ENCODE data around the gene DLGAP4.

DLGAP4 gene

DNA sequence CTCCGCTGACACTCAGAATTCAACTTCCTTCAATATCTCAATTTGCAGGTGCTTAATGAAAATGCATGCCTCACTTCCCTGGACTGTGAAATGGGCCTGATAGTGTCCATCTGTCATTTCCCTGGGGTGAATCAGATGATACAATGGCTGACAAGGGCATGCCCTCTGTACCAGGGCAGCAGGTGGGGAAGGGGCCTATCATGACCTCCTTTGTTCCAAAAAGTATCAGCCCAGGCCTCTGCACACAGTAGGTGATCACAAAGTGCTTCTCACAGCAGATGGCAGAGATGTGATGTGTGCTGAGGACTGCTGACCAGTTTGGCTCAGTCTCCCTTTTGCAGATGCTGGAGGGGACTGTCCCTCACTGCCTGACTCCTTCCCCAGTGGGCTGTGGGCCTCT, 44.3 kb downstream of the DLGAP4 start:
- TF ChIP-seq, protein P1, sequence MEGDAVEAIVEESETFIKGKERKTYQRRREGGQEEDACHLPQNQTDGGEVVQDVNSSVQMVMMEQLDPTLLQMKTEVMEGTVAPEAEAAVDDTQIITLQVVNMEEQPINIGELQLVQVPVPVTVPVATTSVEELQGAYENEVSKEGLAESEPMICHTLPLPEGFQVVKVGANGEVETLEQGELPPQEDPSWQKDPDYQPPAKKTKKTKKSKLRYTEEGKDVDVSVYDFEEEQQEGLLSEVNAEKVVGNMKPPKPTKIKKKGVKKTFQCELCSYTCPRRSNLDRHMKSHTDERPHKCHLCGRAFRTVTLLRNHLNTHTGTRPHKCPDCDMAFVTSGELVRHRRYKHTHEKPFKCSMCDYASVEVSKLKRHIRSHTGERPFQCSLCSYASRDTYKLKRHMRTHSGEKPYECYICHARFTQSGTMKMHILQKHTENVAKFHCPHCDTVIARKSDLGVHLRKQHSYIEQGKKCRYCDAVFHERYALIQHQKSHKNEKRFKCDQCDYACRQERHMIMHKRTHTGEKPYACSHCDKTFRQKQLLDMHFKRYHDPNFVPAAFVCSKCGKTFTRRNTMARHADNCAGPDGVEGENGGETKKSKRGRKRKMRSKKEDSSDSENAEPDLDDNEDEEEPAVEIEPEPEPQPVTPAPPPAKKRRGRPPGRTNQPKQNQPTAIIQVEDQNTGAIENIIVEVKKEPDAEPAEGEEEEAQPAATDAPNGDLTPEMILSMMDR (IDR thresholded peaks at IDR 0.05; ENCODE audit: low read depth, low read length, missing control alignments): no peak
- no peak overlapping the region for H3K4me3 ChIP-seq (ENCODE audit: low read depth, low read length)
- no peak for DNase-seq (ENCODE audit: low read depth)
- in situ Hi-C loops (cut with HindIII; ENCODE audit: low sequenced_read_pairs): no loop called here

DNA sequence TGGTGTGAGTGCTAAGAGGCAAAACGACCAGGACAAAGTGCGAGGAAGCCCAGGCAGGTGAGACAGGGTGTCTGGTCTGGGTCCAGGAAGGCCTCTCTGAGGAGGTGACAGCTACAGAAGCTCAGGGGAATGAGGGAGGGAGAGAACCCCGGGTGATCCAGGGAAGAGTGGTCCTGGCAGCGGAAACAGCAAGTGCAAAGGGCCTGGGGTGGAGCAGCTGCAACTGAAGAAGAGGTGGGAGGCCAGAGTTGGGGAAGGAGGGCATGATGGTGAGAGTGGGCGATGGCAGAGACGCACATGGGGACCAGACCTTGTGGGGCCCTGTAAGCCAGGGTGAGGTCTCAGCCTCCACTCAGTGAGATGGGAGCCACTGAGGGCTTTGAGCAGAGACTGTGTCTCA, 45.8 kb downstream of the DLGAP4 start:
- no peak for DNase-seq (ENCODE audit: low read depth)
- in situ Hi-C loops (cut with HindIII; ENCODE audit: low sequenced_read_pairs): no loop called here
- no peak overlapping the region for H3K4me3 ChIP-seq (ENCODE audit: low read depth, low read length)
- TF ChIP-seq, protein P1 (IDR thresholded peaks at IDR 0.05; ENCODE audit: low read depth, low read length, missing control alignments): no peak

DNA sequence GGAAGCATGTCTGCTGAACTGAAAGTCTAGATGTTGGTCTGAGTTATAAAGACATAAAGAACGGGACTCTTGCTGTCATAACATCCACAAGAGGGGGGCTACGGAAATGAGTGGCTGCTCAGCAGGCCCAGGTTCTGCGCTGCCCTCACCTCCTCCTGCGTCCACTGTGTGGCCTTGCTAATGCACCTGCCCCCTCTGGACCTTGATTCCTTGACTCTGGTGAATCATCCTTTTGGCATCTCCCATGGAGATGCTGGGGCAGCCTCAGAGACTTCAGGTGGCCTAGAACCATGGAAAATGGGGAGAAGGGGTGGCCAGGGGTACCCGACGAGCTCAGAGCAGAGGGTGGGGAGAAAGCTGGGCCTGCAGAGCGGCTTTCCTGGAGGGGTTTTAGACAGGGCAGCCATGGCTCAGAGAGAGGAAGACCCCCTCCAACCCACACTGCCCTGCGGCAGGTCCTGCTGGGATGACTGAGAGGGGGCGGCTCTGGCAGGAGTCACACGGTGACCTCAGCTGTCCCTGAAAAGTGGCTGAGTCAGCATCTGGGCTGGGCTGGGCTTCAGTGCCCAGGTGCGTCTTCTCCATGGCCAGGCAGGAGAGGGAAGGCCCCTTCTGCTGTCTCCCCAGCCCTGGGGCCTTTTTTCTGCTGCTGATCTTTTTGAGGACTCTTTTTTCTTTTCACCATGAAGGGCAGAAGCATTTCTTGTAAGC, 46.9 kb downstream of the DLGAP4 start:
- DNase-seq (ENCODE audit: low read depth): no peak
- no peak overlapping the region for H3K4me3 ChIP-seq (ENCODE audit: low read depth, low read length)
- TF ChIP-seq, protein P1 (IDR thresholded peaks at IDR 0.05; ENCODE audit: low read depth, low read length, missing control alignments): no peak
- in situ Hi-C loops (cut with HindIII; ENCODE audit: low sequenced_read_pairs): no loop called here

DNA sequence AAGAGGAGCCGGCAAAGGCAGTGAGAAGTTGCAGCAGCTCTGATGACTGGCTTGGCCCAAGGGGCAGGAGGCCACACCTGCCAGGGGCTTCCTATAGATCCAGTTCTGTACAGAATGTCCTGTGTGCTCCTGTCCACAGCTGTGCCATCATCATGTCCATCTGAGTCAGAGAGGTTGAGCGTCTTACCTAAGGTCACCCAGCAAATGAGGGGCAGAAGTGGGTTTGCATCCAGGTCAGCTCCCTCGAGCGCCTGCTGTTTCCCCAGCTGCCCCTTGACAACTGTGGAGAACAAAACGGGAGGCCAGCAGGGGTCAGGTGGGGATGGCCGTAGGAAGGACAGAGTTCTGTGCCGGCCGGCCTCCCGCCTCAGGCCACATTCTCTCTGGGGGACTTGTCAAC, 47.6 kb downstream of the DLGAP4 start:
- DNase-seq (ENCODE audit: low read depth): no peak
- TF ChIP-seq, protein P1 (IDR thresholded peaks at IDR 0.05; ENCODE audit: low read depth, low read length, missing control alignments): no peak
- in situ Hi-C loops (cut with HindIII; ENCODE audit: low sequenced_read_pairs): no loop called here
- no peak overlapping the region for H3K4me3 ChIP-seq (ENCODE audit: low read depth, low read length)

DNA sequence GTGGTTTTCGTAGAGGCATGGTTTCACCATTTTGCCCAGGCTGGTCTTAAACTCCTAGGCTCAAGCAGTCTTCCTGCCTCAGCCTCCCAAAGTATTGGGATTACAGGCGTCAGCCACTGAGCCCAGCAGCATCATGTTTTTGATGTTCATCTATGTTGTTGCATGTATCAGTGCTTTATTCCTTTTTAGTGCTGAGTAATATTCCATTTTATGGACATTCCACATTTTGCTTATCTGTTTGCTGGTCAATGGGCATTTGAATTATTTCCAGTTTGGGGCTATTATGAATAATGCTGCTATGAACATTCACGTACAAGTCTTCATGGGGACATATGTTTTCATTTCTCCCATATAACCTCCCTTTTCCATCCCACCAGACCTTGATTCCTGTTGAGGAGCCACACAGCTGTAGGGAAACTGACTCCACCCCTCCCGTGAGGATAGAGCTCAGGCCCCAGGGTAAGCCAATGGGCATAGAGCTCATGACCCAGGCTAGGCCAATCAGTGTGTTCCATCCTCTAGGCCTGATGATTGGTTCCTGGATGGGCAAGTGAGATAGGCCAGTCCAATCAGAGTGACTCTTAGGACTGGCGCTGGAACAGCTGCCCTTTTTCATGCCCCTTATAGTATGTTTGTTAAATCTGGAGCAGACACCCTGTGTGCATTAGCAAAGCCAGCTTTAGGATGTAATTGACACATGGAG, 49.5 kb downstream of the DLGAP4 start:
- no peak for DNase-seq (ENCODE audit: low read depth)
- TF ChIP-seq, protein P1 (IDR thresholded peaks at IDR 0.05; ENCODE audit: low read depth, low read length, missing control alignments): no peak
- no peak overlapping the region for H3K4me3 ChIP-seq (ENCODE audit: low read depth, low read length)
- in situ Hi-C loops (cut with HindIII; ENCODE audit: low sequenced_read_pairs): no loop called here

DNA sequence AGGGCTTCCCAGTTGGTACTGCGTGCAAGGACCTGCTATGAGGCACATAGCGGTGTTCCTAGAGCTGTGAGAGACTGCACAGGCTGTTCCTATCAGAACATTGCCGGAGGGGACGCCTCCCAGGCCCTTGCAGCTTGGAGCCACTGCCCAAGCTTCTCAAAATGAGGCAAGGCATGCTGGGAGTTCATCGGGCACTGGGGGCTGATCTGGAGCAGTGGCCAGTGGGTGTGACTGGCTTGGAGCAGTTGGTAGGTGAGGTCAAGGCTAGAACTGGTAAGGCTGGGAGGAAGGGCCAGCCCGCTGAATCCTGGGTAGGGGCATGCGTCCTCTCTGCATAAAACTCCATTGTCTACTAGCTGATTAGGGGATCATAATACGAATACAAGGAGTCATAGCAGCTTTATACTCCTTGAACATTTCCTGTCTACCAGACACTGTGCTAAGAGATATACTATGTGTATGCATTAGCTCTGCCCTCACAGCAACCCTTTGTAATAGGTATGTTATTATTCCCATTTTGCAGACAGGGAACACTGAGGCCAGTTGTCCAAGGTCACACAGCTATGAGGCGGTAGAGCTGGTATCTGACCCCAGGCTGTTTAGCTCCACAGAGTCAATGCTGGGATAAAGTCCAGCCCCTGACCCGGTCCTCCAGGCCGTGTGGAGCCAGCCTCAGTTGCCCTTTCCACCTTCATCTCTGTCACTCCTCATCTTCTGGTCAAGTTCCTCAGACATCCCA, 53.7 kb downstream of the DLGAP4 start:
- in situ Hi-C loops (cut with HindIII; ENCODE audit: low sequenced_read_pairs): no loop called here
- no peak overlapping the region for H3K4me3 ChIP-seq (ENCODE audit: low read depth, low read length)
- DNase-seq (ENCODE audit: low read depth): no peak
- TF ChIP-seq, protein P1 (IDR thresholded peaks at IDR 0.05; ENCODE audit: low read depth, low read length, missing control alignments): no peak

Data from astrocyte of the cerebellum (primary cell).